GM19099 (cell line): ENCODE data around the gene CARS2.

Source experiments
- POLR2A ChIP-seq: IDR thresholded peaks from 3 replicates; pipeline ENCODE4 v1.6.1; 2011; ENCODE audit warnings: low read depth; ENCODE audit not compliant: insufficient read length; ENCODE audit errors: extremely low read depth

CARS2 gene

DNA sequence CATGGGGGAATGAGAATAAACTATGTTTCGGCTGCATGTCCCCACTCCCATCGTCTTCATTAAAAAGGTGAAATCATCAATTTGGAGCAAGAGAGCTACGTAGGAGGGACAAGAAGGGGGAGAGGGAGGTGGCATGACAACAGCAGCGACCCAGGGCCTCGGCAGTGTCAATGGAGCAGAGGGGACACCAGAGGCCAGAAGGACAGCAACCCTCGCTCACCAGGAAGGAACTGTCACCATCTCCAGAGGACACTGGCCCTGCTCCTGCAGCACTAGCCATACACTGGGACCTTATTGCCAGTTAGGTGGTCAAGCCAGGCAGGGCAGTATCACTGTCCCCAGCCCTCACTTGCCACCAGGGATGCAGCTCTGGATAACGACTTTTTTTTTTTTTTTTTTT, 56.4 kb downstream of the CARS2 start:
- no peak for TF ChIP-seq POLR2A

DNA sequence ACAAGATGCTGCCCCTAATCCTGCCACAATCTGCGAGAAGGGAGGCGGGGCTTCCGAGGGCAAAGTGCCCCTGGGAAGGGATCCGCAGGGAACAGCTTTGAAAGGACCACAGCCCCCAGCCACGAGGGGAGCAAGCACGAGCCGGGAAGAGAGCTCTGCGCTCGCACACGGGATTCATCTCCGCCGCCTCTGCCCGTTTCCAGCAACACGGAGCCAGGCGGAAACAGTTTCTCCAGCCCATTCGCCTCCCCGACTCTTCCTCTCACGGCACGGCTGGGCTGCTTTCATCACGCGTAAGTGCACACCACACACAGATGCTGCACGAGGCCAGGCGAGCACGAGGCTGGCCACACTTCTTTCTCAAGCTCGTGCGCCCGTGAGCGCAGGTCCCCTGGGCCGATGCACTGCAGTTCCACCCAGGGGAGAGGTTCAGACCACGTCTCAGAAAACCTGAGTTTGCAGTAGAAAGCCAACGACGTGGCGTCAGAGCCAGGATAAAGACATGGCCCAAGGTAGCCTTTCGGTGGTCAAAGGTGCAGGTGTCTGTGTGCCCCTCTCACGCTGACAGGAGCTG, 57.0 kb downstream of the CARS2 start:
- TF ChIP-seq POLR2A, result no peak

DNA sequence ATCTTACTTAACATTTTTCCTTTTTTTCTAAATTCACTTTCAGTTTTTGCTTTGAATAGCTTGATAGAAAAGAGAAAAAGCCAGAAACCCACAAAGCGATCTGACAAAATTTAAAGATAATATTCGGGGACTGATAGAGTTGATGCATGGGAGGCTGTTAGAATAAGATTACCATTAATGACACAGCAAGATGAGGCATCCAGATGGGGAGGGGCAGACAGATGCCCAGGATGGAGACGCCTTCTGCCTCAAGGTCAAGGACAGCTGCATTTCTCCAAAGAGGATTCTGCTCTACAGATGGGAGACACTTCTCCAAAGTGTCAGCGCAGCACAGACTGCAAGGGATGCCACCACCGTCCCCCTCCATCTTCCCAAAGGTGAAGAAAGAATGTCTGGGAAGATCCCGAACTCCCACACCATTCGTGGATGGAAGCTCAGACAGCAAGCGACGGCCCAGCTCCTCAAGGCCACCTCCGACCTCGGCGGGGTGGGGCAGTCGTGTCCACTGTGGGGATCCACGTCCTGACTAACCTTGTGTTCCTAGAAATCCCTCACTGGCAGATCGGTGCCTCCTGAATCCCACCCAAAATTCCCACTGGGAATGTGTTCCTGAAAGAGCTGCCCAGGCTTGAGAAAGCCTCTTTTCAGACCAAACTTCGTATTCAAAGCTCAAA, 57.6 kb downstream of the CARS2 start:
- no peak for TF ChIP-seq POLR2A

GRCh38 chr13:110647365-110647737, 58.6 kb downstream of the CARS2 start:
- no peak for TF ChIP-seq POLR2A

- no peak for TF ChIP-seq POLR2A
Measured at GRCh38 chr13:110646442-110647364, 59.2 kb downstream of the CARS2 start.

- no peak for TF ChIP-seq POLR2A
Measured at GRCh38 chr13:110645750-110646149, 60.2 kb downstream of the CARS2 start.

GRCh38 chr13:110644892-110645521, 60.9 kb downstream of the CARS2 start:
- TF ChIP-seq POLR2A, result no peak

- TF ChIP-seq POLR2A, result no peak
Measured at GRCh38 chr13:110643768-110644421, 62.0 kb downstream of the CARS2 start.

DNA sequence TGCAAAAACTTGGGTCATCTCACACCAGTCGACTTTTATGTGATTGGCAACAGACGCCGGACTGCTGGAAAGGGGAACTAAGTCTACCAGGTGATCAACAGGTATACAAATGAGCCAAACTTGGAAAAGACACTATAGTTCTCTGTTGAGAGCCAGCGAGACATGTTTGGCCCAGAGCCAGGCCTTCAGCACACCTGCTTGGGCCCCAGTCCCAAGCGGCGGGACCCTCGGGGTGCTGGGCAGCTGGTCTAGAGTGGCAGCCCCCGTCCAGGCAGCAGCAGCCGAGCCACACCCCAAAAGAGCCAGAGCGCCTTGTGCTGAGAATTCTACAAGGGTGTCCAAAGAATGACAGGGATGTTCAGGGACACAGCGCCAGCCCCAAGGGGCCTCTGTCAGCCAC, 62.6 kb downstream of the CARS2 start:
- no peak for TF ChIP-seq POLR2A

- no peak for TF ChIP-seq POLR2A
Measured at GRCh38 chr13:110642291-110642981, 63.5 kb downstream of the CARS2 start.

- no peak for TF ChIP-seq POLR2A
Measured at GRCh38 chr13:110641055-110642015, 64.6 kb downstream of the CARS2 start.

DNA sequence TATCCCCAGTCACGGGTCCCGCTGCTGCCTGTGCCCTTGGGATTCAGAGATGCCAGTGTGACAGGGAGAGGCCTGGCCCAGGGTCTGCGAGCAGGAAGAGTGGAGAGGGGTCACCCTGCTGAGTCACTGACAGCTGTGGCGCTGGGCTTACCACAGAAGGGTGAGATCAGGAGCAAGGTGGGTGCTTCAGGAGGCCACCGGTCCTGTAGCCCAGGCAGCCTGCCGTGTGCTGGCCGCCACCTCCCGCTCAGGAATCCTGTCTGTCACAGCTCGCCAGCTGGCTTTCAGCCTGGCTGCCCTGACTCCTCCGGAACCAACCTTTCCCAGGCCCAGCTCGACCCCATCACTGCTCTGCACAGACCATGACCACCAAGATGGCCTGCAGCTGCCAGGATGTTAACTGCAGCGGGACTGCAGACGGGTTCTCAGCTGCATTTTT, 65.3 kb downstream of the CARS2 start:
- TF ChIP-seq POLR2A, result no peak

DNA sequence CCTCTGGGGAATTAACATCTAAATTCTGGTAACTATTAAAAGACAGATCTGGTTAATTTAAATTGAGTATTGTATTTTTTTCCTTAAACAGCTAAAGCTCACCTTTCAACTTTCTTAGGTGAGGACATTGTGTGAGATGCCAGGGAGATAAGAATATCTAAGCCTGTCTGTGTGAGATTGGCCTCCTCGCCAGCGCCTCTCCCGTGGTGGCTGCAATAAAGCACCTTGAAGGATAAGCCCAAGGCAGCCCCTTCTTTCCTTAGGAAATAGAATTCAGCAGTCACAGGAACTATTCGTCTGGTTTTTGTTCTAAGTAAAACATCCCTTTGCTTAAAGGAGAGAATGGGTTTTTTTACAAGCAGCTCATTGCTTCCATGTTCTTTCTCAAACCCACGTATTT, 66.0 kb downstream of the CARS2 start:
- TF ChIP-seq POLR2A, result no peak
